Neutrophil (primary cell): ENCODE results near the gene CSHL1.
"Not testable (repeated sequence)": the region's sequence is repeated elsewhere in the genome, so short reads cannot be mapped to it uniquely, and the experiment has no call there.

ENCODE experiments used
- H3K27ac ChIP-seq: fragments of 200-600 bp; sonication (generic); 2 replicates; pipeline ENCODE4 v1.5.1; 2016; ENCODE audit warnings: mild to moderate bottlenecking, moderate library complexity
- H3K27me3 ChIP-seq: fragments of 200-600 bp; sonication (generic); 2 replicates; pipeline ENCODE4 v1.6.0; 2016; ENCODE audit warnings: mild to moderate bottlenecking
- H3K36me3 ChIP-seq: fragments of 200-600 bp; sonication (generic); 2 replicates; pipeline ENCODE4 v1.5.1; 2017
- H3K4me1 ChIP-seq, 2 experiments: fragments of 200-600 bp in 1 of 2; sonication (generic) in 1 of 2; 1 replicate in 1 of 2; 2 replicates in 1 of 2; pipeline versions ENCODE4 v1.5.1 to v1.6.1; 2013 to 2016; ENCODE audit warnings: low read depth in 1 of 2, low read length in 1 of 2, mild to moderate bottlenecking in 1 of 2, moderate library complexity in 1 of 2; ENCODE audit not compliant: control insufficient read depth in 1 of 2, insufficient read depth in 1 of 2
- H3K4me3 ChIP-seq, 2 experiments: fragments of 200-600 bp in 1 of 2; sonication (generic) in 1 of 2; 1 replicate in 1 of 2; 2 replicates in 1 of 2; pipeline ENCODE4 v1.5.1; 2013 to 2016; ENCODE audit warnings: low read depth in 1 of 2, low read length in 1 of 2, mild to moderate bottlenecking in 1 of 2, moderate library complexity in 1 of 2
- H3K9me3 ChIP-seq: fragments of 200-600 bp; sonication (generic); 2 replicates; pipeline ENCODE4 v1.5.1; 2016
- TF ChIP-seq, protein P1 (sequence below): fragments of 200-600 bp; sonication (generic); IDR thresholded peaks from 2 replicates; pipeline ENCODE4 v1.5.1; 2016; ENCODE audit warnings: antibody characterized with exemption

The CSHL1 gene

GRCh38 chr17:63919311-63919723 lies 8.3 kb upstream of the CSHL1 start:
- TF ChIP-seq, protein P1, sequence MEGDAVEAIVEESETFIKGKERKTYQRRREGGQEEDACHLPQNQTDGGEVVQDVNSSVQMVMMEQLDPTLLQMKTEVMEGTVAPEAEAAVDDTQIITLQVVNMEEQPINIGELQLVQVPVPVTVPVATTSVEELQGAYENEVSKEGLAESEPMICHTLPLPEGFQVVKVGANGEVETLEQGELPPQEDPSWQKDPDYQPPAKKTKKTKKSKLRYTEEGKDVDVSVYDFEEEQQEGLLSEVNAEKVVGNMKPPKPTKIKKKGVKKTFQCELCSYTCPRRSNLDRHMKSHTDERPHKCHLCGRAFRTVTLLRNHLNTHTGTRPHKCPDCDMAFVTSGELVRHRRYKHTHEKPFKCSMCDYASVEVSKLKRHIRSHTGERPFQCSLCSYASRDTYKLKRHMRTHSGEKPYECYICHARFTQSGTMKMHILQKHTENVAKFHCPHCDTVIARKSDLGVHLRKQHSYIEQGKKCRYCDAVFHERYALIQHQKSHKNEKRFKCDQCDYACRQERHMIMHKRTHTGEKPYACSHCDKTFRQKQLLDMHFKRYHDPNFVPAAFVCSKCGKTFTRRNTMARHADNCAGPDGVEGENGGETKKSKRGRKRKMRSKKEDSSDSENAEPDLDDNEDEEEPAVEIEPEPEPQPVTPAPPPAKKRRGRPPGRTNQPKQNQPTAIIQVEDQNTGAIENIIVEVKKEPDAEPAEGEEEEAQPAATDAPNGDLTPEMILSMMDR, result peak; percentile 91
- Histone ChIP-seq H3K4me1 (no peaks in the 10 kb centered on the region), H3K4me3 (no peak overlapping the region), H3K27me3 (no peaks in the 10 kb centered on the region), H3K36me3 (no peaks in the 10 kb centered on the region), H3K9me3 (no peaks in the 10 kb centered on the region), H3K27ac (no peak overlapping the region)

DNA sequence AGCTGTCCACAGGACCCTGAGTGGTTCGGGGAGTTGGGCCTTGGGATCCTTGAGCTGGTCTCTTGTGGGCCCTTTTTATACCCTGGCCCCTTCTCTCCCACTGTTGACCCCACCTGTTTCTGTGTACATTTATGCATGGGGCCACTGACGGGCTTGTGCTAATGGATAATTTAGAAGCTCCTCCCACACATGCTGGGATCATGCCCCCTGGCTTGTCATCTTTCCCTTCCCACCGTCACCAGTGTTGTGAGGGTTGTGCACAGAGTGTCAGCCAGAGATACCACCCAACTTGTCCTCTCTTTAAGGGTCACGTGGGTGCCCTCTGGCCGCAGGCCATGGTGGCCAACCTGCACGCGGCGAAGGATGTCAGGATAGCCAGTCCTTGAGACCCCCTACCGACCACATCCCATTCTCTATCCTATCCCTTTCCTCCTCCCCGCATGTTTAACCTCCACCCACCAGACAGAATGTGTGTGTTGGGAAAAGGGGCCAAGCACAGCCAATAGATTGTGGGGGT lies 7.8 kb upstream of the CSHL1 start, which contains the start of gene GH1:
TSS of gene GH1 (minus strand) at position 51 of the 517 bp plus-strand sequence. CDS start 63 bp downstream, outside the sequence.
- not testable (repeated sequence) for H3K9me3 ChIP-seq, H3K27ac ChIP-seq, H3K36me3 ChIP-seq, H3K4me1 ChIP-seq, H3K27me3 ChIP-seq, H3K4me3 ChIP-seq

DNA sequence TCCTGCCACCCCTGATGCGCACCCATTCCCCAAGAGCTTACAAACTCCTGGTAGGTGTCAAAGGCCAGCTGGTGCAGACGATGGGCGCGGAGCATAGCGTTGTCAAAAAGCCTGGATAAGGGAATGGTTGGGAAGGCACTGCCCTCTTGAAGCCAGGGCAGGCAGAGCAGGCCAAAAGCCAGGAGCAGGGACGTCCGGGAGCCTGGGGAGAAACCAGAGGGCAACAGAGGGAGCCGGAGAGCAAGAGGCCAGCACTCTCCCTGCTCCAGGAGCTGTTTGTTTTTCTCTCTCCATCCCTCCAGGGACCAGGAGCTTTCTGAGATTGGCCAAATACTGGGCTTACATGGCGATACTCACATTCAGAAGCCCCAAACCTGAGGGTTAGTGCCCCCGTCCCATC lies 7.2 kb upstream of the CSHL1 start:
- TF ChIP-seq, protein P1, result no peak
- Histone ChIP-seq H3K27me3 (no peaks in the 10 kb centered on the region), H3K4me3 (no peak overlapping the region), H3K36me3 (no peaks in the 10 kb centered on the region), H3K9me3 (no peaks in the 10 kb centered on the region), H3K4me1 (no peaks in the 10 kb centered on the region), H3K27ac (no peak overlapping the region)

DNA sequence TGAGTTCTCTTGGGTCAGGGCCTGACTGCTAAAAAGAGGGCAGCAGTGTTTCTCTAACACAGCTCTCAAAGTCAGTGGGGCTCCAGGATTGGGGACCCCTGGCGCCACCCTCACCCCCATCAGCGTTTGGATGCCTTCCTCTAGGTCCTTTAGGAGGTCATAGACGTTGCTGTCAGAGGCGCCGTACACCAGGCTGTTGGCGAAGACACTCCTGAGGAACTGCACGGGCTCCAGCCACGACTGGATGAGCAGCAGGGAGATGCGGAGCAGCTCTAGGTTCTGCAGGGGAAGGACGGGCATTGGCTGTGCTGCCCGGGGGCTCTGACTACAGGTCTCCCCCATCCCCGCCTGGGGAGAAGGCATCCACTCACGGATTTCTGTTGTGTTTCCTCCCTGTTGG lies 6.6 kb upstream of the CSHL1 start:
- TF ChIP-seq, protein P1, result no peak
- Histone ChIP-seq H3K27ac (no peak overlapping the region), H3K27me3 (no peaks in the 10 kb centered on the region), H3K4me3 (no peak overlapping the region), H3K4me1 (no peaks in the 10 kb centered on the region), H3K36me3 (no peaks in the 10 kb centered on the region), H3K9me3 (no peaks in the 10 kb centered on the region)

GRCh38 chr17:63917206-63917605 lies 6.1 kb upstream of the CSHL1 start:
- H3K4me3 ChIP-seq, H3K36me3 ChIP-seq, H3K27ac ChIP-seq, H3K4me1 ChIP-seq, H3K9me3 ChIP-seq, H3K27me3 ChIP-seq: not testable (repeated sequence)

- Histone ChIP-seq H3K9me3 (no peaks in the 10 kb centered on the region), H3K36me3 (no peaks in the 10 kb centered on the region), H3K27me3 (no peaks in the 10 kb centered on the region), H3K4me3 (no peak overlapping the region), H3K4me1 (no peaks in the 10 kb centered on the region), H3K27ac (no peak overlapping the region)
- TF ChIP-seq, protein P1, result no peak
Measured at GRCh38 chr17:63916566-63917185, 5.6 kb upstream of the CSHL1 start.

- not testable (repeated sequence) for H3K9me3 ChIP-seq, H3K4me3 ChIP-seq, H3K4me1 ChIP-seq, H3K36me3 ChIP-seq, H3K27me3 ChIP-seq, H3K27ac ChIP-seq
Measured at GRCh38 chr17:63915753-63916152, 4.7 kb upstream of the CSHL1 start.
